HepG2 (cell line): ENCODE measurements around the gene NFE2L2. TPM values are rescaled to one million over a fixed set of nuclear protein-coding genes. Genes with fewer than 3 reads are reported as not detected.

ENCODE experiments used
- ATAC-seq: fragments of 200-7000 bp; cut with Tn5 transposase; 3 replicates; pipeline ENCODE4 v1.9.1; 2020; ENCODE audit warnings: mild to moderate bottlenecking, moderate library complexity
- BruUV-seq: library from RNA; stranded (reverse); fragments of 400-500 nt; replicated peaks from 2 replicates; lab custom pipeline; 2021; lab: Mats Ljungman, UMichigan
- CTCF ChIA-PET: fragments of 300-600 bp; formaldehyde crosslinking; extraction: SDS; loops from one replicate; lab custom pipeline; 2021; ENCODE audit warnings: low total read pairs, inconsistent platforms, low intra/inter-chr PET ratio; lab: Yijun Ruan, JAX
- POLR2A ChIA-PET: fragments of 350-600 bp; sonication (Branson Sonifier 250); formaldehyde crosslinking; loops from one replicate; lab custom pipeline; 2020; ENCODE audit warnings: antibody characterized with exemption, inconsistent platforms; lab: Yijun Ruan, JAX
- DNase-seq: peaks from one replicate; pipeline ENCODE4 v3.0.0-alpha.2; 2015; ENCODE audit warnings: low spot score
- FAIRE-seq: peaks from 3 replicates; lab custom pipeline; 2011; peaks lifted over from hg19 to GRCh38; lab: Jason Lieb, UNC
- H2AFZ ChIP-seq: one replicate; pipeline ENCODE4 v1.6.1; 2011; ENCODE audit warnings: low read length, inconsistent platforms
- H3K27ac ChIP-seq: fragments of 300-600 bp; 3 replicates; pipeline ENCODE4 v1.8.0; 2011; ENCODE audit warnings: mixed run types, mild to moderate bottlenecking, mixed read lengths, low read length, inconsistent platforms; ENCODE audit not compliant: insufficient read depth; ENCODE audit errors: extremely low read length
- H3K27me3 ChIP-seq, 2 experiments: fragments of 200-600 bp in 1 of 2; 2 replicates in 1 of 2; 3 replicates in 1 of 2; pipeline versions ENCODE4 v1.6.0 to v1.8.0; 2011; ENCODE audit warnings: low read length in 2 of 2, mild to moderate bottlenecking in 2 of 2, moderate library complexity in 2 of 2, inconsistent platforms in 1 of 2; ENCODE audit not compliant: insufficient read depth in 2 of 2, control insufficient read depth in 1 of 2
- H3K36me3 ChIP-seq, 2 experiments: fragments of 200-600 bp in 1 of 2; replicated peaks in 1 of 2; 2 replicates in 1 of 2; 3 replicates in 1 of 2; pipeline versions ENCODE4 v1.5.1 to v1.8.0; 2011; ENCODE audit warnings: low read length in 2 of 2, inconsistent platforms in 1 of 2; ENCODE audit not compliant: insufficient read depth in 2 of 2, control insufficient read depth in 1 of 2
- H3K4me1 ChIP-seq: 2 replicates; pipeline ENCODE4 v1.5.1; 2012; ENCODE audit warnings: low read length, inconsistent platforms; ENCODE audit not compliant: insufficient read depth
- H3K4me2 ChIP-seq: 2 replicates; pipeline ENCODE4 v1.6.0; 2011; ENCODE audit warnings: low read depth, low read length, inconsistent platforms
- H3K4me3 ChIP-seq, 3 experiments: fragments of 200-600 bp in 1 of 3; sonication (generic), shearing (Covaris generic) in 1 of 3; replicated peaks in 1 of 3; 2 replicates each; pipeline ENCODE4 v1.5.1; 2011 to 2016; ENCODE audit warnings: low read length in 3 of 3, inconsistent platforms in 2 of 3, low read depth in 2 of 3, mild to moderate bottlenecking in 2 of 3, control low read depth in 1 of 3, mixed read lengths in 1 of 3; ENCODE audit not compliant: insufficient read depth in 1 of 3
- H3K79me2 ChIP-seq: one replicate; pipeline ENCODE4 v1.6.1; 2011; ENCODE audit warnings: low read length, inconsistent platforms; ENCODE audit not compliant: insufficient read depth
- H3K9ac ChIP-seq: 2 replicates; pipeline ENCODE4 v1.6.0; 2011; ENCODE audit warnings: mild to moderate bottlenecking, low read depth, low read length, inconsistent platforms; ENCODE audit not compliant: insufficient read depth
- H3K9me3 ChIP-seq: 2 replicates; pipeline ENCODE4 v1.5.1; 2012; ENCODE audit warnings: mild to moderate bottlenecking, low read length
- H4K20me1 ChIP-seq: 2 replicates; pipeline ENCODE4 v1.6.0; 2011; ENCODE audit warnings: inconsistent platforms, mild to moderate bottlenecking, low read length, moderate library complexity; ENCODE audit not compliant: insufficient read depth
- BCLAF1 ChIP-seq: fragments of 450-650 bp; IDR thresholded peaks from 2 replicates; pipeline ENCODE4 v1.6.1; 2017; ENCODE audit warnings: mild to moderate bottlenecking
- CBFB ChIP-seq: sonication (generic); formaldehyde crosslinking; IDR thresholded peaks from 2 replicates; pipeline ENCODE4 v1.4.0; 2020; ENCODE audit warnings: missing genetic modification reagents
- FLYWCH1 ChIP-seq: sonication (generic); formaldehyde crosslinking; IDR thresholded peaks from 2 replicates; pipeline ENCODE4 v1.8.1; 2023; ENCODE audit warnings: mild to moderate bottlenecking, missing genetic modification reagents
- IKZF4 ChIP-seq: sonication (generic); formaldehyde crosslinking; IDR thresholded peaks from 2 replicates; pipeline ENCODE4 v1.5.1; 2020; ENCODE audit warnings: borderline replicate concordance, mild to moderate bottlenecking, low read depth, missing genetic modification reagents; ENCODE audit errors: not compliant biosample characterization
- IRX3 ChIP-seq: sonication (generic); formaldehyde crosslinking; IDR thresholded peaks from 2 replicates; pipeline ENCODE4 v1.8.1; 2023; ENCODE audit warnings: mild to moderate bottlenecking, low read depth, missing genetic modification reagents, borderline replicate concordance
- KLF16 ChIP-seq, 2 experiments: sonication (generic) in 1 of 2; formaldehyde crosslinking in 1 of 2; IDR thresholded peaks; 2 replicates each; pipeline versions ENCODE4 v1.6.1 to v1.8.0; 2016 to 2023; ENCODE audit warnings: missing genetic modification reagents in 2 of 2, missing compliant biosample characterization in 1 of 2
- MTF1 ChIP-seq: sonication (generic); formaldehyde crosslinking; IDR thresholded peaks from 2 replicates; pipeline ENCODE4 v1.5.0; 2020; ENCODE audit warnings: missing genetic modification reagents
- SKI ChIP-seq: fragments of 450-650 bp; IDR thresholded peaks from one replicate; pipeline ENCODE4 v1.6.1; 2018; ENCODE audit warnings: mild to moderate bottlenecking; ENCODE audit not compliant: partially characterized antibody
- THYN1 ChIP-seq: sonication (generic); formaldehyde crosslinking; IDR thresholded peaks from 2 replicates; pipeline ENCODE4 v1.8.1; 2023; ENCODE audit warnings: low read depth, mild to moderate bottlenecking, moderate library complexity, missing genetic modification reagents, borderline replicate concordance
- ZNF547 ChIP-seq: sonication (generic); formaldehyde crosslinking; IDR thresholded peaks from 2 replicates; pipeline ENCODE4 v1.5.1; 2020; ENCODE audit warnings: mild to moderate bottlenecking, missing genetic modification reagents
- WGBS: methylation state at CpG from one replicate; pipeline ENCODE4 v1.1.6; 2017; ENCODE audit warnings: low lambda C conversion rate; 5-methylcytosine and 5-hydroxymethylcytosine counted together
- in situ Hi-C: cut with HindIII; loops from 2 replicates; pipeline ENCODE4 v1.10.0; 2017; ENCODE audit warnings: low pct_unique_long_range_greater_than_20kb; ENCODE audit not compliant: extremely low pct_ligation_motif_present
- intact Hi-C: fragments of 100-400 bp; cut with micrococcal nuclease; formaldehyde crosslinking; loops from one replicate; pipeline ENCODE4 v1.10.0; 2022; ENCODE audit not compliant: unreplicated experiment
- polyA plus RNA-seq, 8 experiments: library from polyadenylated mRNA; depleted of rRNA in 3 of 8; stranded (reverse) in 7 of 8; unstranded in 1 of 8; fragments of >200 nt; fragmentation: Illumina TruSeq in 4 of 8; extraction: Trizol in 4 of 8; gene quantifications; 2 replicates each; pipeline versions ENCODE4 v1.2.1 to v1.2.3, GENCODE V29; 2011 to 2016; ENCODE audit warnings: low read depth in 4 of 8, missing spikeins in 1 of 8, mixed read lengths in 1 of 8; ENCODE audit not compliant: insufficient read depth in 1 of 8
- total RNA-seq, 5 experiments: library from RNA; depleted of rRNA; stranded (reverse); fragments of >200 nt; fragmentation: Illumina TruSeq; extraction: Trizol; gene quantifications; 2 replicates each; pipeline ENCODE4 v1.2.3, GENCODE V29; 2016; ENCODE audit warnings: low read depth in 1 of 5

Gene NFE2L2
- total and polyA plus RNA-seq, 2 of the 13 experiments (the other 11 are each of a cell fraction or from before 2014, with no cell fraction given) = 84.6 to 215 TPM

GRCh38 chr2:177270531-177270930 lies 6.0 kb upstream of the NFE2L2 start (continued):
- TF ChIP-seq BCLAF1 (no peak), FLYWCH1 (CRISPR knock-in tag) (no peak), CBFB (CRISPR knock-in tag) (no peak), ZNF547 (CRISPR knock-in tag) (no peak), KLF16 (CRISPR knock-in tag; IDR thresholded peaks at IDR 0.05) (no peak), MTF1 (CRISPR knock-in tag) (no peak), IRX3 (CRISPR knock-in tag) (no peak), THYN1 (CRISPR knock-in tag) (no peak), SKI (no peak)

DNA sequence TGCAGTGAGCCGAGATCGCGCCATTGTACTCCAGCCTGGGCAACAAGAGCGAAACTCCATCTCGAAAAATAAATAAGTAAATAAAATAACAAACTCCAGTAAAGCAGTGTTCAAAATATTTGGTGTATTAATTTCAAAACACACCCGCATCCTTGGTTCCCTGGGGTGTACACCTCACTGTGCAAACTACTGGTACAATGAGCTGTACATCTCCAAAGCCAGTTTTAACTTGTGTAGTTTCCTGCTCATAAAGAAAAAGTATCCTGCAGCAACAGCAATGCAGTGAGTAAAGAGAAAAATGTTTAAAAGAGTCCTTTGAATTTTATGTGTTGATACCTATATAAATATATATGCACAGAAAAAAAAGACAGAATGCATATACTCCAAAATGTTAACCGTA lies 4.4 kb upstream of the NFE2L2 start:
- Histone ChIP-seq H3K4me3 (no peak overlapping the region), H2AFZ (no peak overlapping the region), H3K4me1 (peaks cover 66% of the 10 kb centered on the region), H3K9ac (no peak overlapping the region), H4K20me1 (no peaks in the 10 kb centered on the region), H3K4me2 (no peak overlapping the region), H3K27ac (no peak overlapping the region), H3K9me3 (no peaks in the 10 kb centered on the region), H3K79me2 (peaks cover 8% of the 10 kb centered on the region), H3K36me3 (no peaks in the 10 kb centered on the region), H3K27me3 (no peaks in the 10 kb centered on the region)
- no peak for DNase-seq
- TF ChIP-seq IKZF4 (CRISPR knock-in tag) = no peak
- intact Hi-C loops = no loop called here
- CTCF ChIA-PET = no interaction called here
- no peak for FAIRE-seq
- in situ Hi-C loops = no loop called here
- POLR2A ChIA-PET = no interaction called here
- 96% methylated on average over 7 of the region's 7 CpGs for WGBS
- BruUV-seq = no TSS peak
- ATAC-seq = no peak
